Bronchial epithelial cell (primary cell): ENCODE data around the gene RBFA. TPM values are rescaled to one million over a fixed set of nuclear protein-coding genes. Genes with fewer than 3 reads are reported as not detected.

Experiments
- DNase-seq: peaks from one replicate; pipeline ENCODE4 v3.0.0-alpha.2; 2010; ENCODE audit warnings: low read depth
- FAIRE-seq: peaks from 2 replicates; lab custom pipeline; 2011; peaks lifted over from hg19 to GRCh38; lab: Jason Lieb, UNC
- H3K27me3 ChIP-seq: 2 replicates; pipeline ENCODE4 v1.5.1; 2011; ENCODE audit warnings: low read length; ENCODE audit not compliant: control insufficient read depth, insufficient read depth
- H3K36me3 ChIP-seq: 2 replicates; pipeline ENCODE4 v1.5.1; 2011; ENCODE audit warnings: low read length; ENCODE audit not compliant: control insufficient read depth, insufficient read depth
- H3K4me3 ChIP-seq: 2 replicates; pipeline ENCODE4 v1.5.1; 2011; ENCODE audit warnings: mild to moderate bottlenecking, low read depth, low read length, control low read depth
- total RNA-seq: library from RNA; depleted of rRNA; stranded (reverse); fragments of >200 nt; gene quantifications from 2 replicates; pipeline ENCODE4 v1.2.1, GENCODE V29; 2014
- TF ChIP-seq, protein P1 (sequence below): IDR thresholded peaks from 2 replicates; pipeline ENCODE4 v1.5.1; 2011; ENCODE audit warnings: mild to moderate bottlenecking, moderate library complexity, low read length, control low read depth, inconsistent platforms; ENCODE audit not compliant: insufficient read depth, severe bottlenecking

RBFA gene
- total RNA-seq, 1 donor from 2014 or later: 43.2 TPM

- FAIRE-seq: no peak
- DNase-seq: no peak
Observed at GRCh38 chr18:80034852-80035406, 695 bp downstream of the RBFA start.

GRCh38 chr18:80035997-80036396 is 1.8 kb downstream of the RBFA start:
- TF ChIP-seq, protein P1, sequence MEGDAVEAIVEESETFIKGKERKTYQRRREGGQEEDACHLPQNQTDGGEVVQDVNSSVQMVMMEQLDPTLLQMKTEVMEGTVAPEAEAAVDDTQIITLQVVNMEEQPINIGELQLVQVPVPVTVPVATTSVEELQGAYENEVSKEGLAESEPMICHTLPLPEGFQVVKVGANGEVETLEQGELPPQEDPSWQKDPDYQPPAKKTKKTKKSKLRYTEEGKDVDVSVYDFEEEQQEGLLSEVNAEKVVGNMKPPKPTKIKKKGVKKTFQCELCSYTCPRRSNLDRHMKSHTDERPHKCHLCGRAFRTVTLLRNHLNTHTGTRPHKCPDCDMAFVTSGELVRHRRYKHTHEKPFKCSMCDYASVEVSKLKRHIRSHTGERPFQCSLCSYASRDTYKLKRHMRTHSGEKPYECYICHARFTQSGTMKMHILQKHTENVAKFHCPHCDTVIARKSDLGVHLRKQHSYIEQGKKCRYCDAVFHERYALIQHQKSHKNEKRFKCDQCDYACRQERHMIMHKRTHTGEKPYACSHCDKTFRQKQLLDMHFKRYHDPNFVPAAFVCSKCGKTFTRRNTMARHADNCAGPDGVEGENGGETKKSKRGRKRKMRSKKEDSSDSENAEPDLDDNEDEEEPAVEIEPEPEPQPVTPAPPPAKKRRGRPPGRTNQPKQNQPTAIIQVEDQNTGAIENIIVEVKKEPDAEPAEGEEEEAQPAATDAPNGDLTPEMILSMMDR: no peak
- no peak overlapping the region for H3K4me3 ChIP-seq
- DNase-seq (no peak), FAIRE-seq (no peak)
- H3K27me3 ChIP-seq: no peaks in the 10 kb centered on the region
- peaks cover 6% of the 10 kb centered on the region for H3K36me3 ChIP-seq

More at GRCh38 chr18:80034852-80035406, 695 bp downstream of the RBFA start:
- Histone ChIP-seq H3K27me3 (no peaks in the 10 kb centered on the region), H3K36me3 (peaks cover 4% of the 10 kb centered on the region), H3K4me3 (peak overlapping the region; percentile 76)
- TF ChIP-seq, protein P1: no peak

- peaks cover 6% of the 10 kb centered on the region for H3K36me3 ChIP-seq
Observed at GRCh38 chr18:80037300-80037699, 3.1 kb downstream of the RBFA start.

GRCh38 chr18:80037869-80038630 is 3.8 kb downstream of the RBFA start:
- Histone ChIP-seq H3K4me3 (no peak overlapping the region), H3K27me3 (no peaks in the 10 kb centered on the region), H3K36me3 (peaks cover 7% of the 10 kb centered on the region)
- FAIRE-seq (peak; percentile 50), DNase-seq (no peak)
- TF ChIP-seq, protein P1: no peak

More at GRCh38 chr18:80037300-80037699, 3.1 kb downstream of the RBFA start:
- FAIRE-seq (no peak), DNase-seq (no peak)
- Histone ChIP-seq H3K4me3 (no peak overlapping the region), H3K27me3 (no peaks in the 10 kb centered on the region)
- TF ChIP-seq, protein P1: no peak

GRCh38 chr18:80040515-80040914 is 6.3 kb downstream of the RBFA start:
- peaks cover 13% of the 10 kb centered on the region for H3K36me3 ChIP-seq
- no peak overlapping the region for H3K4me3 ChIP-seq
- no peak for FAIRE-seq

More at GRCh38 chr18:80040515-80040914, 6.3 kb downstream of the RBFA start:
- H3K27me3 ChIP-seq: no peaks in the 10 kb centered on the region
- no peak for DNase-seq
- TF ChIP-seq, protein P1: no peak
